Endodermal cell (in vitro differentiated cells): ENCODE results near the gene PHKB. TPM values are rescaled to one million over a fixed set of nuclear protein-coding genes. Genes with fewer than 3 reads are reported as not detected.

Experiments
- DNase-seq: peaks from one replicate; pipeline ENCODE4 v3.0.0-alpha.2; 2017
- H3K27ac ChIP-seq: 2 replicates; pipeline ENCODE4 v1.5.1; 2013; ENCODE audit warnings: mild to moderate bottlenecking, low read depth, low read length, moderate library complexity
- H3K27me3 ChIP-seq: 2 replicates; pipeline ENCODE4 v1.6.1; 2013; ENCODE audit warnings: mild to moderate bottlenecking, low read length, moderate library complexity; ENCODE audit not compliant: insufficient read depth, control insufficient read depth, poor library complexity, severe bottlenecking
- H3K36me3 ChIP-seq: 2 replicates; pipeline ENCODE4 v1.7.0; 2013; ENCODE audit warnings: mild to moderate bottlenecking, low read length, moderate library complexity; ENCODE audit not compliant: control insufficient read depth, insufficient read depth
- H3K4me1 ChIP-seq: one replicate; pipeline ENCODE4 v1.7.0; 2013; ENCODE audit warnings: low read length; ENCODE audit not compliant: control insufficient read depth, insufficient read depth
- H3K4me3 ChIP-seq: 2 replicates; pipeline ENCODE4 v1.5.1; 2013; ENCODE audit warnings: mild to moderate bottlenecking, low read length, moderate library complexity
- H3K9ac ChIP-seq: 2 replicates; pipeline ENCODE4 v1.6.1; 2013; ENCODE audit warnings: mild to moderate bottlenecking, low read length, moderate library complexity; ENCODE audit not compliant: poor library complexity, severe bottlenecking; ENCODE audit errors: extremely low read depth
- H3K9me3 ChIP-seq: 2 replicates; pipeline ENCODE4 v1.6.1; 2013; ENCODE audit warnings: mild to moderate bottlenecking, low read length, moderate library complexity; ENCODE audit not compliant: control insufficient read depth
- H3K27ac Mint-ChIP-seq: 2 replicates; pipeline ENCODE4 v1.8.0; 2020; ENCODE audit warnings: mixed read lengths
- H3K27me3 Mint-ChIP-seq: 2 replicates; pipeline ENCODE4 v1.8.0; 2021; ENCODE audit warnings: mild to moderate bottlenecking, mixed read lengths; ENCODE audit not compliant: insufficient read depth
- H3K36me3 Mint-ChIP-seq: 2 replicates; pipeline ENCODE4 v1.8.0; 2020; ENCODE audit warnings: low read depth, mixed read lengths
- H3K4me1 Mint-ChIP-seq: 2 replicates; pipeline ENCODE4 v1.8.0; 2020; ENCODE audit warnings: mixed read lengths
- H3K4me3 Mint-ChIP-seq: 2 replicates; pipeline ENCODE4 v1.8.0; 2020; ENCODE audit warnings: mild to moderate bottlenecking, moderate library complexity, mixed read lengths
- H3K9me3 Mint-ChIP-seq: 2 replicates; pipeline ENCODE4 v1.8.0; 2020; ENCODE audit warnings: mild to moderate bottlenecking, mixed read lengths
- WGBS, 2 experiments: methylation state at CpG; one replicate each; pipeline versions ENCODE4 v1.1.5 to v1.1.7; 2013; ENCODE audit warnings: missing lambda C conversion rate in 2 of 2, mixed read lengths in 1 of 2; ENCODE audit not compliant: insufficient coverage in 1 of 2, insufficient read length in 1 of 2; 5-methylcytosine and 5-hydroxymethylcytosine counted together
- total RNA-seq, 2 donors: library from RNA; stranded (reverse); fragmentation: NEBNext Ultra II Directional in 1 of 2; extraction: Animal tissue kit (Norgen Biotek cat#: 25700) in 1 of 2; gene quantifications; 2 replicates in 1 of 2; 3 replicates in 1 of 2; pipeline ENCODE4 v1.2.1, GENCODE V29; 2021
- TF ChIP-seq, protein P1 (sequence below): fragments of 200-600 bp; sonication (generic); conservative IDR thresholded peaks from 2 replicates; pipeline ENCODE4 v1.5.0; 2021; ENCODE audit warnings: antibody characterized with exemption, mild to moderate bottlenecking

PHKB gene
- total RNA-seq, 2 donors from 2014 or later, result 51.0 to 71.8 TPM

DNA sequence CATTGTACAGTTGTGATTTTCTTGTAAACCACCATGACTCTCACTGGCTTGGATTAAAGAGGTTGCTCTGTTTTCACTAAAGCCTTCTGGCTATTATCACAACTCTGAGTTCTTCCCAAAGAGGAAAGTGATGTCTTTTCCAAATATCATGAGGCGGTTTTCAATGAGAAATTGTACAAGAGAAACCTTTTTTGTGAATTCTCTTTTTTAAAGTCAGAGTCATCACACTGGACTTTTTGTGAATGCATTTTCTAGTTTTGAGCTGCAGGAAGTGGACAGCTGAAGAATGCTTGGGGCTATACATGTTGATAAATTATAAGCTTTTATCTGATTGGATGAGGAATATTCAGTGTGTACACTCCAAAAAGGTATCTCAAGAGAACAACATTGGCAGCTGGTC is 100.2 kb downstream of the PHKB start:
- Mint-ChIP-seq H3K27ac (no peak overlapping the region), H3K4me3 (no peak overlapping the region), H3K4me1 (no peaks in the 10 kb centered on the region), H3K27me3 (no peaks in the 10 kb centered on the region), H3K36me3 (peaks cover 29% of the 10 kb centered on the region), H3K9me3 (no peaks in the 10 kb centered on the region)
- no peaks in the 10 kb centered on the region for H3K27me3 ChIP-seq
- no peaks in the 10 kb centered on the region for H3K9me3 ChIP-seq
- WGBS, 2 experiments, result 97 to 100% methylated on average over 1 of the region's 1 CpG
- no peak overlapping the region for H3K27ac ChIP-seq
- H3K36me3 ChIP-seq, result no peaks in the 10 kb centered on the region
- no peak overlapping the region for H3K9ac ChIP-seq
- TF ChIP-seq, protein P1, sequence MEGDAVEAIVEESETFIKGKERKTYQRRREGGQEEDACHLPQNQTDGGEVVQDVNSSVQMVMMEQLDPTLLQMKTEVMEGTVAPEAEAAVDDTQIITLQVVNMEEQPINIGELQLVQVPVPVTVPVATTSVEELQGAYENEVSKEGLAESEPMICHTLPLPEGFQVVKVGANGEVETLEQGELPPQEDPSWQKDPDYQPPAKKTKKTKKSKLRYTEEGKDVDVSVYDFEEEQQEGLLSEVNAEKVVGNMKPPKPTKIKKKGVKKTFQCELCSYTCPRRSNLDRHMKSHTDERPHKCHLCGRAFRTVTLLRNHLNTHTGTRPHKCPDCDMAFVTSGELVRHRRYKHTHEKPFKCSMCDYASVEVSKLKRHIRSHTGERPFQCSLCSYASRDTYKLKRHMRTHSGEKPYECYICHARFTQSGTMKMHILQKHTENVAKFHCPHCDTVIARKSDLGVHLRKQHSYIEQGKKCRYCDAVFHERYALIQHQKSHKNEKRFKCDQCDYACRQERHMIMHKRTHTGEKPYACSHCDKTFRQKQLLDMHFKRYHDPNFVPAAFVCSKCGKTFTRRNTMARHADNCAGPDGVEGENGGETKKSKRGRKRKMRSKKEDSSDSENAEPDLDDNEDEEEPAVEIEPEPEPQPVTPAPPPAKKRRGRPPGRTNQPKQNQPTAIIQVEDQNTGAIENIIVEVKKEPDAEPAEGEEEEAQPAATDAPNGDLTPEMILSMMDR, result no peak
- DNase-seq, result no peak
- no peaks in the 10 kb centered on the region for H3K4me1 ChIP-seq
- no peak overlapping the region for H3K4me3 ChIP-seq

DNA sequence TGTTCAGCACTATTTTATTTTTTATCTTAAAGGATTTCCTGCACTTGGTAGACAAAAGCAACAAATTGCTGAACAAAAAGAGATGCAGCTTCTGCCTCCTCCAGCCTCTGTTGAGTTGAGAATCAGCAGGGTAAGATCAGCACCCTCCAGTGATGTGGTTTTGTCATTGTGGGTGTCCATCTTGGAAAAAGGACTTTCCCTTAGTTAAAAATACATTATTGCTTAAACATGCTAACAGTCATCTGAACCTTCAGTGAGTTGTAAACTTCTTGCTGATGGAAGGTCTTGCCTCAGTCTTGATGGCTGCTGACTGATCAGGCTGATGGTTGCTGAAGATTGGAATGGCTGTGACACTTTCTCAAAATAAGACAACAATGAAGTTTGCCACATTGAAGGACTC is 101.2 kb downstream of the PHKB start:
- peaks cover 32% of the 10 kb centered on the region for H3K36me3 Mint-ChIP-seq

DNA sequence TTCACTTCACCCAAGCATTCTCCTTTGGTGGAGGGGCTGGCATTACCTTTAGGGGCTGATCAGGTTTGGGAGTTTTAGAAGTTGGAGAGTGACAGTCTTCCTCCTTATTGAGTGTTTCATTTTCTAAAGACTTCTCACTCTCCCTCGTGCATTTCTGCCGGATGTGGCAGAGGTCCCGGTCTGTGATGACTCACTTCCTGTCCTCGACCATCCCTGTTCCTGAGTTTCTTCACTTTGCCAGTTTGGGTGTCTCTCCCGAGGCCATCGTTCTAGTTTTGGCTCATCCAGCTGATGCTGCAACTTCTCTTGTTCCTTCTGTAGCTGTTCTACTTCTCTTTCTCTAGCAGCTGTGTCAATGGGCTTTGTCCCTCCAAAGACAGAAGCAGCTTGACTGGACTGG is 104.3 kb downstream of the PHKB start:
- WGBS, 2 experiments, result 87 to 89% methylated on average over 6 of the region's 6 CpGs
- Histone ChIP-seq H3K9ac (no peak overlapping the region), H3K4me1 (no peaks in the 10 kb centered on the region), H3K9me3 (no peaks in the 10 kb centered on the region), H3K4me3 (no peak overlapping the region), H3K36me3 (no peaks in the 10 kb centered on the region), H3K27ac (no peak overlapping the region), H3K27me3 (no peaks in the 10 kb centered on the region)
- H3K4me3 Mint-ChIP-seq, result no peak overlapping the region
- H3K9me3 Mint-ChIP-seq, result no peaks in the 10 kb centered on the region
- H3K27me3 Mint-ChIP-seq, result no peaks in the 10 kb centered on the region
- TF ChIP-seq, protein P1, result no peak
- H3K4me1 Mint-ChIP-seq, result peaks cover 7% of the 10 kb centered on the region
- no peak for DNase-seq
- no peak overlapping the region for H3K27ac Mint-ChIP-seq
- peaks cover 32% of the 10 kb centered on the region for H3K36me3 Mint-ChIP-seq

More for the DNA sequence above, 101.2 kb downstream of the PHKB start:
- Histone ChIP-seq H3K27ac (no peak overlapping the region), H3K36me3 (no peaks in the 10 kb centered on the region), H3K9ac (no peak overlapping the region), H3K9me3 (no peaks in the 10 kb centered on the region), H3K4me3 (no peak overlapping the region), H3K27me3 (no peaks in the 10 kb centered on the region), H3K4me1 (no peaks in the 10 kb centered on the region)
- Mint-ChIP-seq H3K27ac (no peak overlapping the region), H3K9me3 (no peaks in the 10 kb centered on the region), H3K27me3 (no peaks in the 10 kb centered on the region), H3K4me3 (no peak overlapping the region), H3K4me1 (no peaks in the 10 kb centered on the region)
- DNase-seq, result no peak
- TF ChIP-seq, protein P1, result no peak
